HepG2 (cell line): ENCODE results near the gene STYK1.

Experiments
- CEBPB ChIP-seq: IDR thresholded peaks from 2 replicates; pipeline ENCODE4 v1.6.1; 2011; ENCODE audit warnings: low read depth, low read length, improper control_type of control experiment, borderline replicate concordance
- CTCF ChIP-seq: sonication (generic); formaldehyde crosslinking; IDR thresholded peaks from 2 replicates; pipeline ENCODE4 v1.5.0; 2020; ENCODE audit warnings: mild to moderate bottlenecking, missing genetic modification reagents, moderate library complexity
- EP300 ChIP-seq, 3 experiments: sonication (generic) in 1 of 3; formaldehyde crosslinking in 1 of 3; IDR thresholded peaks; 2 replicates each; pipeline versions ENCODE4 v1.5.1 to v1.6.1; 2011 to 2020; ENCODE audit warnings: low read depth in 2 of 3, low read length in 2 of 3, borderline replicate concordance in 1 of 3, improper control_type of control experiment in 1 of 3, mild to moderate bottlenecking in 1 of 3, missing genetic modification reagents in 1 of 3, moderate library complexity in 1 of 3
- NCOA2 ChIP-seq: sonication (generic); formaldehyde crosslinking; IDR thresholded peaks from 2 replicates; pipeline ENCODE4 v1.8.0; 2022; ENCODE audit warnings: inconsistent platforms
- SAP130 ChIP-seq: IDR thresholded peaks from 2 replicates; pipeline ENCODE4 v1.6.1; 2016; ENCODE audit warnings: low read depth
- SUZ12 ChIP-seq: fragments of 150-350 bp; IDR thresholded peaks from 2 replicates; pipeline ENCODE4 v1.6.1; 2014; ENCODE audit warnings: low read depth, low read length
- YY1 ChIP-seq: IDR thresholded peaks from 2 replicates; pipeline ENCODE4 v1.6.1; 2011; ENCODE audit warnings: low read length, low read depth, moderate library complexity, mild to moderate bottlenecking; ENCODE audit not compliant: insufficient read depth, insufficient replicate concordance
- ZNF747 ChIP-seq: sonication (generic); formaldehyde crosslinking; IDR thresholded peaks from 2 replicates; pipeline ENCODE4 v1.8.1; 2023; ENCODE audit warnings: missing genetic modification reagents, mild to moderate bottlenecking, borderline replicate concordance

DNA sequence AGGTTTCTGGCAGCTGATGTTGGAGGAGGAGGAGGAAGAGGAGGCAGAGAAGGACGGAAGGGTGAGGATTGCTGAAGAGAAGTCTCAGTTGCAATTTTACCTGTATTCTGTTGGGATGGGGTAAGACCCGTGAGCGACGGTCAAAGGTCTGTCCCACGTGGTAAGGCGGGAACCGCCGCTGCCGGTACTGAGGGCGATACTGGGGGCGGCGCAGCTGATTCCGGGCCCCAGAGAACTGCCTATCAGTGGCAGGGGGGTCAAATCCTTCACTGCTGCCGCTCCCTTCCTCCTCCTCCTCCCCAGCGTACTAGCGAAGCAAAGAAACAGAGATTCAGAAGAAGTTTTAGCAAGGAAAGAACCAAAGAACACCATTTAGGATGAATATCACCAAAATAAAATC lies 36.0 kb upstream of the STYK1 start:
- TF ChIP-seq NCOA2 (no peak), EP300 (IDR thresholded peaks at IDR 0.05; ENCODE audit: low read depth in 2 of 2, low read length in 2 of 2) (no peak), EP300 (CRISPR knock-in tag; IDR thresholded peaks at IDR 0.05; ENCODE audit: borderline replicate concordance) (no peak), CTCF (CRISPR knock-in tag) (no peak), YY1 (no peak), CEBPB (no peak), ZNF747 (no peak), SUZ12 (no peak), SAP130 (no peak)
